Superior temporal gyrus (tissue), 1 donor: Measurements from ENCODE around the gene DNAAF3.

Source experiments
- DNase-seq: peaks from one replicate; pipeline ENCODE4 v3.0.0-alpha.2; 2016; ENCODE audit errors: extremely low spot score

Gene DNAAF3

GRCh38 chr19:55116859-55117662, 49.4 kb downstream of the DNAAF3 start, which contains the start of gene PPP1R12C:
TSS of gene PPP1R12C (minus strand) at chr19:55117637. CDS start at chr19:55117543, 94 bp downstream.
- DNase-seq, result no peak

GRCh38 chr19:55116232-55116858, 50.1 kb downstream of the DNAAF3 start:
- DNase-seq, result peak; percentile 71

- no peak for DNase-seq
Observed at GRCh38 chr19:55115446-55116065, 50.9 kb downstream of the DNAAF3 start.

GRCh38 chr19:55114566-55115145, 51.8 kb downstream of the DNAAF3 start:
- DNase-seq, result no peak

DNA sequence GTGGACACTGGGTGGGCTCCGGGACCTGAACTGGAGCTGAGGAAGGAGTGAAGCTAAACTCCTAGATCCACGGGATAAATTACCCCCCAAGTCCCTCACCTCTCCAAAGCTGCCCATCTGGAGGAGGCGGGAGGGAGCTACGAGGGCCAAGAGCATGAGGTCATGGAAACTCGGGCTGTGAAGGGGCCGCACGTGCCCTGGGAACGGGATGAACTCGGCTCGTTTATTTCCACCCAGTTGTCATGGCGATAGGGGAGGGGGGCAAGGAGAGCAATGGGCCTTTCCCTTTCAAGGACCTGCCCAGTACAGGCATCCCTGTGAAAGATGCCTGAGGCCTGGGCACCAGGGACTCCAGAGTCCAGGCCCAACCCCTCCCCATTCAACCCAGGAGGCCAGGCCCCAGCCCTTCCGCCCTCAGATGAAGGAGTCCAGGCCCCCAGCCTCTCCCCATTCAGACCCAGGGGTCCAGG, 52.8 kb downstream of the DNAAF3 start:
- DNase-seq, result peak; percentile 20

DNA sequence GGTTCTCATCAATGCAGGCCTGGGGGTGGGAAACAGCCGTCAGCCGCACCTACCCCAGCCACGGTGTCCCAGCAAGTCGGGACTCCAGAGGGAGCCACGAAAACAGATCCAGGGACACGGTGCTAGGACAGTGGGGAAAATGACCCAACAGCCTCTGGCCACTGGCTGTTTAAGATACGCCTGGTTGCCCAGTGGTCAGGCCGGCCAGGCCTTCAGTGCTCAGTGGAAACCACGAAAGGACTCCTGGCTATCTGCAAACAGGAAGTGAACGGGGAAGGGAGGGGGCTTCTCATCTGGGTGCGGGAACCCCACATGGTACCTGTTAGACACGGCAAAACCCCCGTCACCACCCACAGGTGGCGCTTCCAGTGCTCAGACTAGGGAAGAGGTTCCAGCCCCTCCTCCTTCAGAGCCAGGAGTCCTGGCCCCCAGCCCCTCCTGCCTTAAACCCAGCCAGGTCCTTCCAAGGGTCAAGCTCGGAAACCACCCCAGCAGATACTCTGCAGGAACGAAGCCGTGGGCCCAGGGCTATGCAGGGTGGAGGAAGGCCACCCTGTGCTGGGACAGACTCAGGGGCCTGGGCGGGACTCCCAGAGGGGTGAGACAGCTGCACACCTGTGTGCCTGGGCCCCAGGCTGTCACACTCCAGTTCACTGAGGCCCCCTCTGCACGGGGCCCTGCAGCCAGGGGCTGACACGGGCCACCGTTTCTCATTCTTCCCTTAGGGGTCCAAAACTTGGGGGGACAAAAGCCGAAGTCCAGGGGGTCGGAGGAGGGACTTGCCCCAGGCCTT, 53.4 kb downstream of the DNAAF3 start:
- DNase-seq, result no peak

DNA sequence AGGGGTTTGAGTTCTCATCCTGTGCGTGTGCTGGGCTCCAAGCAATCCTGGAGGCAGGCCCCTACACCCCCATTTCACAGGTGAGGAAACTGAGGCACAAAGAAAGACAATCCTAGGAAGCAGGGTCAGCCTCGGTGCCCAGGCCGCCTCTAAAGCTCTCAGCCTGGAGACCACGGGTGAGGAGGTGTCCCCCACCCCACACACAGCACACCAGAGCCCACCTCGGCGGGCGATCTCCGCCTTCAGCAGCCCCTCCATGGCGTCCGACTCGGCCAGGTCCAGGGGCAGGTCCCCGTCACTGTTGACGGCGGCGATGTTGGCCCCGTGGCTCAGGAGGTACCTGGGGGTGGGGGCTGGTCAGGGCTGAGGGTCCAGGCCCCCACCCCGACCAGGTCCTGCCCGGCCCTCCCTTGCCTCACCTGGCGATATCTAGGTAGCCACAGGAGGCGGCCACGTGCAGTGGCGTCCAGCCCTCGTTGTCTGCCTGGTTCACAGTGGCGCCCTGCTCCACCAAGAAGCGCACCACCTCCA, 54.1 kb downstream of the DNAAF3 start:
- DNase-seq, result no peak

DNA sequence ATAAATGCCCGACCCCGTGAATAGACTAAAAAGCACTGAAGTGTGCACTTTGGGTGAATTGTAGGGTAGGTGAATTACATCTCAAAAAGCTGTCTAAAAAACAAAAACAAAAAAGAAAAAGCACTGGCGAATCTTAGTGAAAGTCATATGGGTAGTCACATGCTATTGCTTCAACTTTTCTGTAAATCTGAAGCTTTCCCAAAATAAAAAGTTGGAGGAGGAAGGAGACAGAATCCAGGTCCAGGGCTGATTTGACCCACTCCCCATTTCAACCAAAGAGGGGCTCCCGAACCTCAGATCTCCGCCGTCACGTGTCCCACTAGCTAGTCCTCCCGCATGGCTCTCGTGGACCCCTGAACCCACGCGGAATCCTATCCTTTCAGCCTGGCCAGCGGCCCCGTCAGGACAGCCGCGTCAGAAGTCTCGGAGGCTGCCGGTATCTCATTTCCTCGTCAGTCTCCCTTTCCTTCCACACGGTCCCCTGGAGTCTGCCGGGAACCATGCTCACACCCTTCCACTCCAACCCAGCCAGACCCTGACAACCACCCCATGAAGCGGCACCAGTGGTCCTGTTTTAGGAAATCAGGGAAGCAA, 55.1 kb downstream of the DNAAF3 start:
- no peak for DNase-seq

DNA sequence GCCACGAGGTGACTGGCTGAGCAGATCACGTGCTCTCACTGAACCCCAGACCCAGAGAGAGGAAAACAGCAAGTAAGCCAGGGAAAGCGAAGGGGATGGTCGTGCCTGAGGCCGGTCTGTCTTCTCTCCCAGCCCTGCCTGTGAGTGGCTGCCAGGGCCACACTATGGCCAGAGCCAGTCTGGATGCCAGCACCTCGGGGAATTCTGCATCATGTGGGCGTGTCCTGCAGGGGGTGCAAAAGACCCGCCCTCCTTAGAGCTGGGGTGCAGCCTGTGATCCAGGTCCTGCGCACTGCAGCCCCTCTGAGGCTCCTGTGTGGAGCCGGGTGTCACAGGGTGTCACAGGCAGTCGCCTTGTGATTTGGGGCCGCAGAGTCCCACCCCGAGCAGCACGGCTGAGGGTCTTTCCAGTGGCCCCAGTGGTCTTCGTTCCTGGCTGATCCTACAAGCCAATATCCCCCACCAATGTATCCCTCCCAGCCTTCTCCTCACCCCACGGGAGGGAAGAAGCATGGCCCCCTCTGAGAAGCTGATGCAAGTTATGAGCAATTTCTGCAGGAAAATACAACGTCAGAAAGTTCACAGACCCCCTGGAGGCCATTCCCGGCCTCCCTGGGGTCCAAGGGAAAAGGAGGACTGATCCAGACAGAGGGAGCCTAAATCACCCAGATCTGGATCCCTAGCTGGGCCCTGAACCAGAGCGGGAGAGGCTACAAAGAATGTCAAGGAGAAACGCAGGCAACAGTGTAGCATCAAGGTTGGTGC, 56.7 kb downstream of the DNAAF3 start:
- no peak for DNase-seq
